HG03280 (cell line): Measurements from ENCODE around the gene NTMT2.
"Not testable (repeated sequence)": the region's sequence is repeated elsewhere in the genome, so short reads cannot be mapped to it uniquely, and the experiment has no call there.

ENCODE experiments used
- ATAC-seq: cut with Tn5 transposase; IDR thresholded peaks from one replicate; pipeline ENCODE4 v1.9.1; 2021; ENCODE audit warnings: mild to moderate bottlenecking, moderate library complexity; ENCODE audit not compliant: unreplicated experiment

NTMT2 gene

GRCh38 chr1:170156594-170156993 is 10.8 kb downstream of the NTMT2 start:
- no peak for ATAC-seq

- ATAC-seq: no peak
Observed at GRCh38 chr1:170157820-170158219, 12.1 kb downstream of the NTMT2 start.

GRCh38 chr1:170162459-170163246 is 16.9 kb downstream of the NTMT2 start:
- ATAC-seq: no peak

GRCh38 chr1:170164103-170164763 is 18.5 kb downstream of the NTMT2 start:
- ATAC-seq: no peak

GRCh38 chr1:170166518-170167180 is 20.9 kb downstream of the NTMT2 start:
- no peak for ATAC-seq

- ATAC-seq: no peak
Observed at GRCh38 chr1:170168265-170168664, 22.5 kb downstream of the NTMT2 start.

GRCh38 chr1:170170513-170170912 is 24.8 kb downstream of the NTMT2 start:
- ATAC-seq: not testable (repeated sequence)

- ATAC-seq: no peak
Observed at GRCh38 chr1:170174395-170174794, 28.6 kb downstream of the NTMT2 start.

GRCh38 chr1:170175041-170175440 is 29.3 kb downstream of the NTMT2 start:
- ATAC-seq: no peak

GRCh38 chr1:170175484-170175883 is 29.7 kb downstream of the NTMT2 start:
- no peak for ATAC-seq

- ATAC-seq: no peak
Observed at GRCh38 chr1:170176772-170177171, 31.0 kb downstream of the NTMT2 start.

- ATAC-seq: no peak
Observed at GRCh38 chr1:170182442-170182841, 36.7 kb downstream of the NTMT2 start.

- ATAC-seq: no peak
Observed at GRCh38 chr1:170192546-170192945, 46.8 kb downstream of the NTMT2 start.

- ATAC-seq: no peak
Observed at GRCh38 chr1:170194451-170194850, 48.7 kb downstream of the NTMT2 start.

GRCh38 chr1:170196490-170197236 is 50.9 kb downstream of the NTMT2 start:
- ATAC-seq: no peak

GRCh38 chr1:170198090-170198489 is 52.3 kb downstream of the NTMT2 start:
- no peak for ATAC-seq

GRCh38 chr1:170198584-170198983 is 52.8 kb downstream of the NTMT2 start:
- ATAC-seq: no peak

GRCh38 chr1:170200161-170200560 is 54.4 kb downstream of the NTMT2 start:
- ATAC-seq: no peak

- ATAC-seq: no peak
Observed at GRCh38 chr1:170200621-170201397, 55.0 kb downstream of the NTMT2 start.

GRCh38 chr1:170203693-170204092 is 57.9 kb downstream of the NTMT2 start:
- no peak for ATAC-seq
